Measurements from ENCODE around the gene USP12.

The USP12 gene

DNA sequence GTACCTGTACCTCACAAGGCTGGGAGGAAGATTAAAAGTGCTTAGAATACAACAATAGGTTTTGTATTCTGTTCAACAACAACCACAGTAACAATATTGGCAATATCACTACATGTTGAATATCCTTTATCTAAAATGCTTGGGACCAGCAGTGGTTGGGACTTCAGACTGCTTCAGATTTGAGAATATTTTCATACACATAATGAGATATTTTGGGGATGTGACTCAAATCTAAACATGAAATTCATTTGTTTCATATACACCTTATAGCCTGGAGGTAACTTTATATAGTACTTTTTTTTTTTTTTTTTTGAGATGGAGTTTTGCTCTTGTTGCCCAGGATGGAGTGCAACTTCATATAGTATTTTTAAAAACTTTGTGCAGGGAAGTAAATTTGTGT, 73.9 kb downstream of the USP12 start:
- intact Hi-C loops (cut with DNase I; ENCODE audit: low total_unique reads) = no loop called here
- H3K4me3 ChIP-seq = no peak overlapping the region

DNA sequence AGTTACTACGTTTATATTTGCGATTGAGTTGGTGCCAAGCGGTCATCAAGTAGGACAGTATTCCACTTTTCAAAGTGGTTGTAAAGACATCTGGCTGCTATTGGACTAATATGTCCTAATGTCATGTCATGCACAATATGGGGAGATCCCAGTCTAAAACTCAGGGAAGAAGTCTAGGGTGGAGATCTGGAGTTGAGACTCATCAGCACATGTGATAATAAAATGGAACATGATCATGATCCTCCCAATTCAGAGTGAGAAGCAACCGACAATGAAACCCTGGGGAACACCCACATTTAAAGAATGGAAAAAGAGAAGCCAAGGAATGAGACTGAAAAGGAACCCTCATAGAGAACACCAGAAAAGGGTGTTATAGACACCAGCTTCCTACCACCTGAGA, 80.2 kb downstream of the USP12 start:
- intact Hi-C loops (cut with DNase I; ENCODE audit: low total_unique reads) = no loop called here
- no peak for TF ChIP-seq CTCF (IDR thresholded peaks at IDR 0.05)
- Histone ChIP-seq H3K36me3 (peaks cover 14 to 51% (median 36%) of the 10 kb centered on the region in 3 donors), H3K4me1 (no peaks in the 10 kb centered on the region), H3K27ac (no peak overlapping the region), H3K27me3 (no peaks in the 10 kb centered on the region), H3K9me3 (no peaks in the 10 kb centered on the region), H3K4me3 (no peak overlapping the region)
- no peak for DNase-seq

More for the DNA sequence above, 73.9 kb downstream of the USP12 start:
- Histone ChIP-seq H3K27me3 (no peaks in the 10 kb centered on the region), H3K9me3 (no peaks in the 10 kb centered on the region), H3K27ac (no peak overlapping the region), H3K36me3 (peaks cover 0 to 36% (median 18%) of the 10 kb centered on the region in 3 donors), H3K4me1 (no peaks in the 10 kb centered on the region)
- no peak for TF ChIP-seq CTCF (IDR thresholded peaks at IDR 0.05)
- DNase-seq = no peak

GRCh38 chr13:27088619-27089018, 83.0 kb downstream of the USP12 start:
- H3K27me3 ChIP-seq = no peaks in the 10 kb centered on the region
- no peak overlapping the region for H3K27ac ChIP-seq
- H3K36me3 ChIP-seq = peaks cover 14 to 38% (median 30%) of the 10 kb centered on the region in 3 donors
- H3K4me3 ChIP-seq = no peak overlapping the region
- no peak for DNase-seq
- H3K9me3 ChIP-seq = no peaks in the 10 kb centered on the region
- H3K4me1 ChIP-seq = no peaks in the 10 kb centered on the region
- intact Hi-C loops (cut with DNase I; ENCODE audit: low total_unique reads) = no loop called here
- no peak for TF ChIP-seq CTCF (IDR thresholded peaks at IDR 0.05)

DNA sequence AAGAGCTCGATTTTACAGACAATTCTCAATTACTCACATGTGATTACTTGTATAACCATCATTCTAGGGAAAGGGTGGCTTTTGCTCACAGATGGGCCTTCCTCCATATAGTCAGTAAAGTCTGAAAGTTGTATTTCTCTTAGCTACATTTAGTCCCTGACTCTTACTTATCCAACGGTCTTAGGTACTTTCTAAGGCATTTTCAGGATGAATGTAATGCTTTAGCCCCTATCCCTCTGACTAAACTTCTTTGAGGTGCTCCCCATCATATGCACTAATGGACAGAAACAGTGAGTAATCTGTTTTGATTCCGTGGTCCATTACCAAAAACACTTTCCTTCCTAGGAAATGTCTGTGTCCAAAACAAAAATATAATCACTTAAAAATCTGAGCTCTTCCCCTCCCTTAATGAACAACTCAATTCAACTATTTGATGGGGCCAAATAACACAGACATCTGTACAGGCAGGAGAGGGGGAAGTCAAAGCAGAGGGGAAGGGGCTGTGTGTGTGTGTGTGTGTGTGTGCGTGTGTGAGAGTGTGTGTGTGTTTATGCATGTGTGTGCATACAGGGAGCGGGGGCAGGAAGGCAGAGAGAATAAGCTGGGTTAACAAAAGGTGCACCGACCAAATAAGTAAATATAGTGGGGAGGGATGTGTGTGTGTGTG, 84.9 kb downstream of the USP12 start:
- intact Hi-C loops (cut with DNase I; ENCODE audit: low total_unique reads) = no loop called here
- Histone ChIP-seq H3K27ac (no peak overlapping the region), H3K9me3 (no peaks in the 10 kb centered on the region), H3K36me3 (peaks cover 14 to 49% (median 30%) of the 10 kb centered on the region in 3 donors), H3K27me3 (no peaks in the 10 kb centered on the region), H3K4me1 (no peaks in the 10 kb centered on the region), H3K4me3 (no peak overlapping the region)
- no peak for TF ChIP-seq CTCF (IDR thresholded peaks at IDR 0.05)
- DNase-seq = no peak

GRCh38 chr13:27083183-27083582, 88.4 kb downstream of the USP12 start:
- intact Hi-C loops (cut with DNase I; ENCODE audit: low total_unique reads) = no loop called here
- no peak for TF ChIP-seq CTCF (IDR thresholded peaks at IDR 0.05)
- Histone ChIP-seq H3K4me3 (no peak overlapping the region), H3K27ac (no peak overlapping the region), H3K4me1 (peaks cover 0 to 13% (median 4%) of the 10 kb centered on the region in 4 donors), H3K36me3 (peaks cover 14 to 38% (median 37%) of the 10 kb centered on the region in 3 donors), H3K27me3 (no peaks in the 10 kb centered on the region), H3K9me3 (no peaks in the 10 kb centered on the region)
- no peak for DNase-seq

Measured in tibial artery (tissue), 4 donors.